Astrocyte (in vitro differentiated cells and primary cell): ENCODE measurements around the gene PXK.

ENCODE experiments used
- CTCF ChIP-seq: IDR thresholded peaks from 2 replicates; pipeline ENCODE4 v1.5.1; 2011; ENCODE audit warnings: low read depth, mild to moderate bottlenecking, inconsistent platforms, low read length, moderate library complexity; ENCODE audit not compliant: insufficient read depth
- EZH2 ChIP-seq: IDR thresholded peaks from 2 replicates; pipeline ENCODE4 v1.6.1; 2012; ENCODE audit warnings: mild to moderate bottlenecking, low read length, inconsistent platforms; ENCODE audit not compliant: insufficient read depth

DNA sequence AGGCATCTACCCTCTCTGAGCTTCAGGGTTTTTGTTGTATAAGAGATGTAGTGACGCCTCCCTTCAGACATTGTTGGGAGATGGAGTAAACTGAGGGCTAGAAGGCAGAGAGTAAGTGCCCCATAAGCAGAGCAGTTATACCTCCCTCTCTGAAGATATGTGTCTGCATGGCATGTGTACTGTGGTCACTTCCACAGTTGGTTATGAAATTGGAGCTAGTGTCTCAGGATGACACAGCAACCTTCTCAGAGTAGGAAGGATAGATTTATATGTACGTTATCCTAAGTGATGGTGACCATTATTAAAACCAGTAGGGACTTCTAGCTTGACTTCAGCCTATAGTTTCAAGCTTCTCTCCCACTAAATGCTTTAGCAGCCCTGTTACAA lies 17.9 kb downstream of the PXK start:
- TF ChIP-seq EZH2, result no peak
- no peak for TF ChIP-seq CTCF
